ENCODE results near the gene RAG1.
A peak's percentile ranks its signal among the peaks of the same experiment; 100 is the strongest.
"Not testable (repeated sequence)": the region's sequence is repeated elsewhere in the genome, so short reads cannot be mapped to it uniquely, and the experiment has no call there.

Gene RAG1

GRCh38 chr11:36567694-36568093 is at the start of gene RAG1:
Gene RAG1, plus strand, starts transcription at chr11:36568007. Its CDS starts 5,298 bp downstream, at chr11:36573305.
- TF ChIP-seq CTCF (IDR thresholded peaks at IDR 0.05; ENCODE audit: insufficient read depth, low read depth, low read length, missing control alignments) = no peak
- no peak for DNase-seq (ENCODE audit: low read depth)
- H3K4me3 ChIP-seq (ENCODE audit: low read length) = no peak within 1 kb of the TSS

- no peak for DNase-seq (ENCODE audit: low read depth)
- no peak for TF ChIP-seq CTCF (IDR thresholded peaks at IDR 0.05; ENCODE audit: insufficient read depth, low read depth, low read length, missing control alignments)
- no peak overlapping the region for H3K4me3 ChIP-seq (ENCODE audit: low read length)
Observed at GRCh38 chr11:36530840-36531239, 37.0 kb upstream of the RAG1 start.

GRCh38 chr11:36532941-36533601 is 34.7 kb upstream of the RAG1 start:
- DNase-seq (ENCODE audit: low read depth) = no peak
- no peak overlapping the region for H3K4me3 ChIP-seq (ENCODE audit: low read length)
- TF ChIP-seq CTCF (IDR thresholded peaks at IDR 0.05; ENCODE audit: insufficient read depth, low read depth, low read length, missing control alignments) = no peak

- no peak overlapping the region for H3K4me3 ChIP-seq (ENCODE audit: low read length)
- no peak for TF ChIP-seq CTCF (IDR thresholded peaks at IDR 0.05; ENCODE audit: insufficient read depth, low read depth, low read length, missing control alignments)
- DNase-seq (ENCODE audit: low read depth) = no peak
Observed at GRCh38 chr11:36534276-36534840, 33.4 kb upstream of the RAG1 start.

GRCh38 chr11:36540998-36541397 is 26.8 kb upstream of the RAG1 start:
- DNase-seq (ENCODE audit: low read depth) = peak; percentile 75
- peak; percentile 52 for TF ChIP-seq CTCF (IDR thresholded peaks at IDR 0.05; ENCODE audit: insufficient read depth, low read depth, low read length, missing control alignments)

GRCh38 chr11:36550385-36551115 is 17.3 kb upstream of the RAG1 start:
- no peak for TF ChIP-seq CTCF (IDR thresholded peaks at IDR 0.05; ENCODE audit: insufficient read depth, low read depth, low read length, missing control alignments)
- no peak overlapping the region for H3K4me3 ChIP-seq (ENCODE audit: low read length)
- DNase-seq (ENCODE audit: low read depth) = no peak

More at GRCh38 chr11:36540998-36541397, 26.8 kb upstream of the RAG1 start:
- no peak overlapping the region for H3K4me3 ChIP-seq (ENCODE audit: low read length)

GRCh38 chr11:36557390-36557789 is 10.4 kb upstream of the RAG1 start:
- not testable (repeated sequence) for H3K4me3 ChIP-seq (ENCODE audit: low read length); DNase-seq (ENCODE audit: low read depth)
